ENCODE results near the gene TRAF3. TPM values are rescaled to one million over a fixed set of nuclear protein-coding genes. Genes with fewer than 3 reads are reported as not detected.

Gene TRAF3
- total RNA-seq, 2 donors from 2014 or later: 14.5 to 28.7 TPM

GRCh38 chr14:102870246-102870645 lies 93.0 kb downstream of the TRAF3 start:
- Histone ChIP-seq H3K4me1 (ENCODE audit: control insufficient read depth in 1 of 2, low read depth in 2 of 2) (peaks cover 7 to 9% of the 10 kb centered on the region in 2 donors), H3K4me3 (no peak overlapping the region), H3K27me3 (replicated peaks; ENCODE audit: insufficient read depth) (no peaks in the 10 kb centered on the region), H3K36me3 (no peaks in the 10 kb centered on the region), H3K27ac (no peak overlapping the region), H3K9me3 (no peaks in the 10 kb centered on the region)
- TF ChIP-seq, protein P1, sequence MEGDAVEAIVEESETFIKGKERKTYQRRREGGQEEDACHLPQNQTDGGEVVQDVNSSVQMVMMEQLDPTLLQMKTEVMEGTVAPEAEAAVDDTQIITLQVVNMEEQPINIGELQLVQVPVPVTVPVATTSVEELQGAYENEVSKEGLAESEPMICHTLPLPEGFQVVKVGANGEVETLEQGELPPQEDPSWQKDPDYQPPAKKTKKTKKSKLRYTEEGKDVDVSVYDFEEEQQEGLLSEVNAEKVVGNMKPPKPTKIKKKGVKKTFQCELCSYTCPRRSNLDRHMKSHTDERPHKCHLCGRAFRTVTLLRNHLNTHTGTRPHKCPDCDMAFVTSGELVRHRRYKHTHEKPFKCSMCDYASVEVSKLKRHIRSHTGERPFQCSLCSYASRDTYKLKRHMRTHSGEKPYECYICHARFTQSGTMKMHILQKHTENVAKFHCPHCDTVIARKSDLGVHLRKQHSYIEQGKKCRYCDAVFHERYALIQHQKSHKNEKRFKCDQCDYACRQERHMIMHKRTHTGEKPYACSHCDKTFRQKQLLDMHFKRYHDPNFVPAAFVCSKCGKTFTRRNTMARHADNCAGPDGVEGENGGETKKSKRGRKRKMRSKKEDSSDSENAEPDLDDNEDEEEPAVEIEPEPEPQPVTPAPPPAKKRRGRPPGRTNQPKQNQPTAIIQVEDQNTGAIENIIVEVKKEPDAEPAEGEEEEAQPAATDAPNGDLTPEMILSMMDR (IDR thresholded peaks at IDR 0.05): no peak
- ATAC-seq (ENCODE audit: insufficient number of reproducible peaks, low FRiP score, low read depth): no peak
- no peak for DNase-seq (ENCODE audit: low spot score)

- H3K9me3 ChIP-seq: no peaks in the 10 kb centered on the region
- DNase-seq (ENCODE audit: low spot score) (no peak), ATAC-seq (ENCODE audit: insufficient number of reproducible peaks, low FRiP score, low read depth) (no peak)
- no peak overlapping the region for H3K27ac ChIP-seq
- H3K27me3 ChIP-seq (replicated peaks; ENCODE audit: insufficient read depth): no peaks in the 10 kb centered on the region
- TF ChIP-seq, protein P1 (IDR thresholded peaks at IDR 0.05): no peak
- peaks cover 7 to 19% of the 10 kb centered on the region in 2 donors for H3K4me1 ChIP-seq (ENCODE audit: control insufficient read depth in 1 of 2, low read depth in 2 of 2)
- H3K36me3 ChIP-seq: no peaks in the 10 kb centered on the region
- H3K4me3 ChIP-seq: no peak overlapping the region
These were observed 94.0 kb downstream of the TRAF3 start for GRCh38 chr14:102870994-102871831.

DNA sequence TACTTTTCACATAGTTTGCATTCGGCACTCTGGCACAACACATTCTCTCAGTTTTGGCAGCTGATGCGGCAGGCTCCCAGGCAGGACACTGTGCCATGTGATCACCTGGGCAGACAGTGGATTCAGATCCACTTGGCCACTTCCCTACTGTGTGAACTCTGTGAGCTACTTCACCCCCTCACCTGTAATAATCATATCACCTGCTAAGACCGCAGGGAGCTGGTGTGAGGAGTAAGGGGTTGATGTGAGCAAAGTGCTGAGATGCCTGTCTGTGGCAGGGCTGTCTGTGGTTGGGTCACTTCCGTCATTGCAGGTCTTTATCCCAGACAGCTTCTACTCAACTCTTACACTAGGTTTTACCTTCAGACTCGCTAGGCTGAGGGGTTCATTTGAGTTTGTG lies 94.8 kb downstream of the TRAF3 start:
- Histone ChIP-seq H3K27ac (no peak overlapping the region), H3K27me3 (replicated peaks; ENCODE audit: insufficient read depth) (no peaks in the 10 kb centered on the region), H3K4me1 (ENCODE audit: control insufficient read depth in 1 of 2, low read depth in 2 of 2) (peaks cover 5 to 19% of the 10 kb centered on the region in 2 donors), H3K4me3 (no peak overlapping the region), H3K36me3 (peaks cover 2% of the 10 kb centered on the region), H3K9me3 (no peaks in the 10 kb centered on the region)
- no peak for DNase-seq (ENCODE audit: low spot score)
- TF ChIP-seq, protein P1 (IDR thresholded peaks at IDR 0.05): no peak
- no peak for ATAC-seq (ENCODE audit: insufficient number of reproducible peaks, low FRiP score, low read depth)

GRCh38 chr14:102873131-102873530 lies 95.9 kb downstream of the TRAF3 start:
- ATAC-seq (ENCODE audit: insufficient number of reproducible peaks, low FRiP score, low read depth) (no peak), DNase-seq (ENCODE audit: low spot score) (no peak)
- peaks cover 2 to 20% of the 10 kb centered on the region in 2 donors for H3K4me1 ChIP-seq (ENCODE audit: control insufficient read depth in 1 of 2, low read depth in 2 of 2)
- TF ChIP-seq, protein P1 (IDR thresholded peaks at IDR 0.05): no peak
- no peak overlapping the region for H3K27ac ChIP-seq
- peaks cover 9% of the 10 kb centered on the region for H3K36me3 ChIP-seq
- no peak overlapping the region for H3K4me3 ChIP-seq
- H3K9me3 ChIP-seq: no peaks in the 10 kb centered on the region
- H3K27me3 ChIP-seq (replicated peaks; ENCODE audit: insufficient read depth): no peaks in the 10 kb centered on the region

- H3K9me3 ChIP-seq: no peaks in the 10 kb centered on the region
- H3K36me3 ChIP-seq: peaks cover 9% of the 10 kb centered on the region
- TF ChIP-seq, protein P1 (IDR thresholded peaks at IDR 0.05): no peak
- DNase-seq (ENCODE audit: low spot score) (no peak), ATAC-seq (ENCODE audit: insufficient number of reproducible peaks, low FRiP score, low read depth) (no peak)
- no peak overlapping the region for H3K4me3 ChIP-seq
- H3K4me1 ChIP-seq (ENCODE audit: control insufficient read depth in 1 of 2, low read depth in 2 of 2): peaks cover 2 to 20% of the 10 kb centered on the region in 2 donors
- H3K27me3 ChIP-seq (replicated peaks; ENCODE audit: insufficient read depth): no peaks in the 10 kb centered on the region
- H3K27ac ChIP-seq: no peak overlapping the region
These were observed 96.4 kb downstream of the TRAF3 start for GRCh38 chr14:102873546-102874061.
